GM12892 (cell line): ENCODE measurements around the gene HSP90B1.

ENCODE experiments used
- POLR2A ChIP-seq: IDR thresholded peaks from 2 replicates; pipeline ENCODE4 v1.6.1; 2011; ENCODE audit warnings: low read depth, low read length, control low read depth
- POLR2AphosphoS5 ChIP-seq: IDR thresholded peaks from 2 replicates; pipeline ENCODE4 v1.6.1; 2011; ENCODE audit warnings: low read depth, low read length, control low read depth
- TAF1 ChIP-seq: IDR thresholded peaks from 2 replicates; pipeline ENCODE4 v1.6.1; 2011; ENCODE audit warnings: low read depth, mild to moderate bottlenecking, control low read depth, low read length, borderline replicate concordance

DNA sequence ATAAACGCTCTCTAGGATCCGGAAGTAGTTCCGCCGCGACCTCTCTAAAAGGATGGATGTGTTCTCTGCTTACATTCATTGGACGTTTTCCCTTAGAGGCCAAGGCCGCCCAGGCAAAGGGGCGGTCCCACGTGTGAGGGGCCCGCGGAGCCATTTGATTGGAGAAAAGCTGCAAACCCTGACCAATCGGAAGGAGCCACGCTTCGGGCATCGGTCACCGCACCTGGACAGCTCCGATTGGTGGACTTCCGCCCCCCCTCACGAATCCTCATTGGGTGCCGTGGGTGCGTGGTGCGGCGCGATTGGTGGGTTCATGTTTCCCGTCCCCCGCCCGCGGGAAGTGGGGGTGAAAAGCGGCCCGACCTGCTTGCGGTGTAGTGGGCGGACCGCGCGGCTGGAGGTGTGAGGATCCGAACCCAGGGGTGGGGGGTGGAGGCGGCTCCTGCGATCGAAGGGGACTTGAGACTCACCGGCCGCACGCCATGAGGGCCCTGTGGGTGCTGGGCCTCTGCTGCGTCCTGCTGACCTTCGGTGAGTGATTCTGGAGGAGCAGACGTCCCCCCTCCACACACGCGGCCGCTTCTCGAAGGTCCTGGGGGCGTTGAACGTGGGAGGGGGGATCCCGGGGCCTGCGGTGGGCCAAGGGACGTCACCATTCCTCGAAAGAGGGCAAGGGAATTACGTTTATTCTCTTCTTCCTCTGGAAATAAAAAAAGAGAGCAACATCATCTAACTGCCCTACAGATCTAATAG lies at the start of gene HSP90B1:
- peak; percentile 98 for TF ChIP-seq POLR2AphosphoS5
- peak; percentile 91 for TF ChIP-seq TAF1
- TF ChIP-seq POLR2A, result peak; percentile 98
